Measurements from ENCODE around the gene TGM6. TPM values are rescaled to one million over a fixed set of nuclear protein-coding genes. Genes with fewer than 3 reads are reported as not detected.

TGM6 gene
- total RNA-seq, 2 donors from 2014 or later = not detected

DNA sequence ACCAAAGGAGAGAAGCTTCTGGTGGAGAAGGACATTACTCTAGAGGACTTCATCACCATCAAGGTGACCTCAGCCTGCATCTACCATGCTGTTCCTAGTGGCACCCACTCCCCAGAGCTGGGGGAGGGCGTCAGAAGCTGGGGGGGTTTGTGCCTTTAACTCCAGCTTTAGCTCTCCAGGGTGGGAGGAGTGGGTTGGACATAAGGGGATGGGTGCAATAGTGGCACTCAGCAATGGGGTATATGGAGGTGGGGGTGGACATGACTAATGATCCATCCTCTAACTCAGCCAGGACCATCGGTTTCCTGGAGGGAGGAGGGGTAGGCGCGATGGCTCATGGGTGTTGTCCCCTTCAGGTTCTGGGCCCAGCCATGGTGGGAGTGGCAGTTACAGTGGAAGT lies 49.8 kb downstream of the TGM6 start:
- no peak for ATAC-seq (replicated peaks)
- no peak overlapping the region for H3K27ac Mint-ChIP-seq
- H3K4me3 Mint-ChIP-seq = no peak overlapping the region
- no peaks in the 10 kb centered on the region for H3K36me3 Mint-ChIP-seq (ENCODE audit: low read depth)
- no peaks in the 10 kb centered on the region for H3K9me3 Mint-ChIP-seq
- peaks cover 6% of the 10 kb centered on the region for H3K27me3 Mint-ChIP-seq
- H3K4me1 Mint-ChIP-seq = no peaks in the 10 kb centered on the region

- H3K36me3 Mint-ChIP-seq (ENCODE audit: low read depth) = no peaks in the 10 kb centered on the region
- H3K27ac Mint-ChIP-seq = no peak overlapping the region
- H3K4me3 Mint-ChIP-seq = no peak overlapping the region
Observed at GRCh38 chr20:2431185-2431584, 50.5 kb downstream of the TGM6 start.

GRCh38 chr20:2446845-2447244 lies 66.1 kb downstream of the TGM6 start:
- H3K27ac Mint-ChIP-seq = no peak overlapping the region
- H3K9me3 Mint-ChIP-seq = no peaks in the 10 kb centered on the region
- H3K36me3 Mint-ChIP-seq (ENCODE audit: low read depth) = no peaks in the 10 kb centered on the region
- H3K4me3 Mint-ChIP-seq = no peak overlapping the region
- H3K4me1 Mint-ChIP-seq = peaks cover 17% of the 10 kb centered on the region
- H3K27me3 Mint-ChIP-seq = no peaks in the 10 kb centered on the region
- no peak for ATAC-seq (replicated peaks)

More at GRCh38 chr20:2431185-2431584, 50.5 kb downstream of the TGM6 start:
- no peak for ATAC-seq (replicated peaks)
- peaks cover 6% of the 10 kb centered on the region for H3K27me3 Mint-ChIP-seq
- H3K9me3 Mint-ChIP-seq = no peaks in the 10 kb centered on the region
- no peaks in the 10 kb centered on the region for H3K4me1 Mint-ChIP-seq

- Mint-ChIP-seq H3K4me1 (peaks cover 17% of the 10 kb centered on the region), H3K36me3 (ENCODE audit: low read depth) (no peaks in the 10 kb centered on the region), H3K4me3 (no peak overlapping the region), H3K27ac (no peak overlapping the region), H3K27me3 (no peaks in the 10 kb centered on the region), H3K9me3 (no peaks in the 10 kb centered on the region)
- ATAC-seq (replicated peaks) = peak; percentile 48
Observed at GRCh38 chr20:2449386-2449785, 68.7 kb downstream of the TGM6 start.

GRCh38 chr20:2451422-2451821 lies 70.7 kb downstream of the TGM6 start:
- H3K27me3 Mint-ChIP-seq = no peaks in the 10 kb centered on the region
- no peak overlapping the region for H3K4me3 Mint-ChIP-seq
- ATAC-seq (replicated peaks) = no peak
- no peak overlapping the region for H3K27ac Mint-ChIP-seq
- H3K9me3 Mint-ChIP-seq = no peaks in the 10 kb centered on the region
- H3K36me3 Mint-ChIP-seq (ENCODE audit: low read depth) = peaks cover 4% of the 10 kb centered on the region
- peaks cover 17% of the 10 kb centered on the region for H3K4me1 Mint-ChIP-seq

- Mint-ChIP-seq H3K4me3 (no peak overlapping the region), H3K4me1 (peaks cover 17% of the 10 kb centered on the region), H3K27ac (no peak overlapping the region), H3K27me3 (no peaks in the 10 kb centered on the region), H3K9me3 (no peaks in the 10 kb centered on the region), H3K36me3 (ENCODE audit: low read depth) (peaks cover 10% of the 10 kb centered on the region)
- ATAC-seq (replicated peaks) = peak; percentile 34
Observed at GRCh38 chr20:2451939-2452732, 71.4 kb downstream of the TGM6 start.

DNA sequence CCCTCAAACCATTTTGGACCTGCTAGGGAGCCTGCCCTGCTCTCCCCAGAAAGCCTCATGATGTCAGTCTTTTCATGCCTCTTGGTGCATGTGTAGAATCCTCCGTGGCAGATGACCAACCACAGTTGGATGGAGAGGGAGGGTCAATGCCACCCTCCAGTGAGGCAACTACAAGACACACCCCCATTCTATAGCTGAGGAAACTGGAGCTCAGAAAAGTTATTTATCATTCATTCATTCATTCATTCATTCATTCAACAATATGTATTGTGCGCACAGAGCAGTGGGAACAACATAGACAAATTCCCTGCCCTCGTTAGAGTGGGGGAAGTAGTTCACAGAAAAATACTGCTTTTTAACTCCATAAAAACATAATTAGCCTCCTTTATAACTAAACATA lies 73.1 kb downstream of the TGM6 start:
- Mint-ChIP-seq H3K36me3 (ENCODE audit: low read depth) (peaks cover 25% of the 10 kb centered on the region), H3K4me3 (no peak overlapping the region), H3K27ac (peak overlapping the region; percentile 28), H3K9me3 (no peaks in the 10 kb centered on the region), H3K27me3 (no peaks in the 10 kb centered on the region), H3K4me1 (peaks cover 19% of the 10 kb centered on the region)
- no peak for ATAC-seq (replicated peaks)

DNA sequence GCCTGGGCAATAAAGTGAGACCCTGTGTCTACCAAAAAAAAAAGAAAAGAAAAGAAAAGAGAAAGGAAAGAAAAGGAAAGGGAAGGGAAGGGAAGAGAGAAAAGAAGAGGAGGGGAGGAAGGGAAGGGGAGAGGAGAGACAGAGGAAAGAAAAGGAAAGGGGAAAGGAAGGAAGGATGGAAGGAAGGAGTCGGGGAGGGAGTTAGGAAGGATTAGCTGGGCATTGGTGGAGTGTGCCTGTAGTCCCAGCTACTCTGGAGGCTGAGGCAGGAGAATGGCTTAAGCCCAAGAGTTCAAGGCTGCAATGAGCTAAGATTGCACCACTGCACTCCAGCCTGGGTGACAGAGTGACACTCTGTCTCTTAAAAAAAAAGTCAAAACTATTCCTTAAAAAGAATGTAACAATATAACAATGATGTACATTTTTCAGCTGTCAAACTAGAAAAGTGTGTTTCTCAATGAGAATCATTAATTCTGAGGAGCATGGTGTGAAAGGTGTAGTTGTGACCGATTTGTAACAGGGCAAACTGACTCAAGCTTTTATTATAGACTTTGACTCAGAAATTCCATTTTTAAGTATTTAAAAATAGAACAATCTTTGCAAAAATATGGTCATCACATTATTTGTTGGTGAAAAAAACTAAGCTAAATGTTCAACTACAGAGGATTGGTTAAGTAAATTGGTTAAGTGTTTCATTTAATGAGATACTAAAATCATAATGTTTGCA lies 75.2 kb downstream of the TGM6 start:
- Mint-ChIP-seq H3K9me3 (no peaks in the 10 kb centered on the region), H3K27ac (peak overlapping the region; percentile 64), H3K27me3 (no peaks in the 10 kb centered on the region), H3K4me1 (peaks cover 7% of the 10 kb centered on the region), H3K4me3 (no peak overlapping the region), H3K36me3 (ENCODE audit: low read depth) (peaks cover 46% of the 10 kb centered on the region)
- ATAC-seq (replicated peaks) = no peak

DNA sequence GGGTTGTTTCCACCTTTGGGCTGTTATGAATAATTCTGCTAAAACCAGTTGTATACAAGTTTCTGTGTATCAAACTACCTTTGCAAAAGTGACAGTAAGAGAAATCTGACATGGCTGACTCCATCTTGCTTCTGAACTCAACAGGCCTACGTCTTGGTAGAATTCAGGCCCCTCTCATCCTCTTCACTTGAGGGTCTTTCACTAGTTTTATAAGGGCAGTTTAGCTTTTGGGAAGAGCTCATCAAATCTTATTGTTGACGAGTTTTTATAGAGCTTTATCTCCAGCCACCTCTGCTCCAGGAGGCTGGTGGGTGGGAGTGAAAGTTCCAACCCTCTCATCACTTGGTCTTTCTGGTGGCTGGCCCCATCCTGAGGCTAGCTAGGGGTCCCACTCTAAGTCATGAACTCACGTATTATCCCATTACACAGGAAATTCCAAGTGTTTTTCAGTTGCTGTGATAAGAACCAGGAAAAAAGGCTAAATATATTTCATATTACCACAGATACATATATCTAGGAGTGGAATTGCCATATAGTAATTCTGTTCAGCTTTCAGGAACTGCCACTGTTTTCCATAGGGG lies 78.3 kb downstream of the TGM6 start:
- Mint-ChIP-seq H3K27me3 (no peaks in the 10 kb centered on the region), H3K9me3 (no peaks in the 10 kb centered on the region), H3K36me3 (ENCODE audit: low read depth) (peaks cover 77% of the 10 kb centered on the region), H3K27ac (no peak overlapping the region), H3K4me1 (peaks cover 9% of the 10 kb centered on the region), H3K4me3 (no peak overlapping the region)
- ATAC-seq (replicated peaks) = no peak

DNA sequence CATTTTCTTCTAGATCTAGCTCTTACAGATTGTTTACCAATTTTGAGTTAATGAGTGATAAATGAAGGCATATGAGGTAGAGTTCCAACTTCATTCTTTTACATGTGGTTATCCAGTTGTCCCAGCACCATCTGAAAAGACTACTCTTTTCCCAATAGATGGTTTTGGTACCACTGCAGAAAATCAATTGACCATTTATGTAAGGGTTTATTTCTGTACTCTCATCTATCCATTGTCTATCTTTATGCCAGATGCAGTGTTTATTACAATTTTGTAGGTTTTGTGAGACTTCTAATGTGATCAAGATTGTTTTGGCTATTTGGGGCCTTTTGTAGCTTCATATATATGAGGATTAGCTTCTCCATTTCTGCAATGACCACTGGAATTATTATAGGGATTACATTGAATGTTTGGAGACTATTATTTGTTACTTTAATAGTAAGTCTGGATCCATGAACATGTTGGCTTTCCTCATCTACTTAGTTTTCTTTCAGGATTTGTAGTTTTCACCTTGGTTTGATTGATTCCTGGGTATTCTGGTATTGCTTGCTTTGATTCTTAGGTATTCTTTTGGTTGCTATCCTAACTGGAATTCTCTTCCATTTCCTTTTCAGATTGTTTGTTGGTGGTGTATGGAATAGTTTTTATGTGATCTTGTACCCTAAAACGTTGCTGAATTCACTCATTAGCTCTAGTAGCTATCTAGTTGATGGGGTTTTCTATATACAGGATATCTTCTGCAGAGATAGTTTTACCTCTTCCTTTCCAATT lies 79.5 kb downstream of the TGM6 start:
- H3K4me3 Mint-ChIP-seq = no peak overlapping the region
- no peak overlapping the region for H3K27ac Mint-ChIP-seq
- H3K36me3 Mint-ChIP-seq (ENCODE audit: low read depth) = peaks cover 89% of the 10 kb centered on the region
- peaks cover 9% of the 10 kb centered on the region for H3K4me1 Mint-ChIP-seq
- H3K9me3 Mint-ChIP-seq = no peaks in the 10 kb centered on the region
- H3K27me3 Mint-ChIP-seq = no peaks in the 10 kb centered on the region
- ATAC-seq (replicated peaks) = no peak

DNA sequence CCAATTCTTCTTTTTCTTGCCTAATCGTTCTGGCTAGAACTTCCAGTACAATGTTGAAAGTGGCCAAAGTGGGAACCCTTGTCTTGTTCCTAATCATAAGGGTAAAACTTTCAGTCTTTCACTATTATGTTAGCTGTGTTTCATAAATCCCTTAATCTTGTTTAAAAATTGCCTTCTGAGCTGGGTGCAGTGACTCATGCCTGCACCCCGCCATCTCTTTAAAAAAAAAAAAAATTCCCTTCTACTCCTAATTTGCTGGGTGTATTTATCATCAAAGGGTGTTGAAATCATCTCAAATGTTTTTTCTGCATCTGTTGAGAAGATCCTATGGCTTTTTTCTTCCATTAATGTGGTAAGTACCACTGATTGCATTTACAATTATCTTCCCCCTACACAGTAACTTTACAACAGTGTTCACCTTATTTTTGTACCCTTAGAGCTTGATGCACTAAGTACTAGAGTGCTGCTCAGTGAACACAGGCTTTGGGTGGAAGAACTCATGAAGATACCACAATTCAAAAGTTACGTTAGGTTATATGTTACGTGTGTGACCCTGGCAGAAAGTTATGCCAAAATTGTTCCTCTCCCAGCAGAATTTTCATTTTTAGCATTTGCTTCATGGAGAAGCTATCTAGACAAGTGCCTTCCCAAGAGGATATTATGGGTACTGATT lies 80.2 kb downstream of the TGM6 start:
- H3K27me3 Mint-ChIP-seq = no peaks in the 10 kb centered on the region
- no peaks in the 10 kb centered on the region for H3K9me3 Mint-ChIP-seq
- H3K4me3 Mint-ChIP-seq = no peak overlapping the region
- peaks cover 96% of the 10 kb centered on the region for H3K36me3 Mint-ChIP-seq (ENCODE audit: low read depth)
- no peak overlapping the region for H3K27ac Mint-ChIP-seq
- no peak for ATAC-seq (replicated peaks)
- H3K4me1 Mint-ChIP-seq = peaks cover 13% of the 10 kb centered on the region

DNA sequence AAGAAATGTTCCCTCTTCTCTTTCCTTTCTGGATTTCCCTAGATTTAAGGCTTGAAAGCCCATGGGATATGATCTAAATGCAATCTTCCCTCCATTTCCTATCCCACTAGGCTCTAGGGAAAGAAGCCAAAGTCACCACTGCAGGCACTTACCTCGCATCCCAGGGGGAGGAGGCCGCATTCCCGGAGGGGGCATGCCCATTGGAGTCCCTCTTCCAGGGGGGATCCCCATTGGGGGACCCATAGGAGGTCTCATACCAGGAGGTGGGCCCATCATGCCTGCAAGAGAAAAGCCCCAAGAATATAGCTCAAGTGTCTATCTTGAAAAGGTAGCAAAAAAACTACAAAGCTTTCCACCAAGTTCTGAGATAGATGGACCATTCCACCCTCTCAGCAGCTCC lies 81.8 kb downstream of the TGM6 start:
- peaks cover 20% of the 10 kb centered on the region for H3K4me1 Mint-ChIP-seq
- peaks cover 98% of the 10 kb centered on the region for H3K36me3 Mint-ChIP-seq (ENCODE audit: low read depth)
- H3K4me3 Mint-ChIP-seq = no peak overlapping the region
- no peaks in the 10 kb centered on the region for H3K9me3 Mint-ChIP-seq
- ATAC-seq (replicated peaks) = no peak
- H3K27me3 Mint-ChIP-seq = no peaks in the 10 kb centered on the region
- no peak overlapping the region for H3K27ac Mint-ChIP-seq

DNA sequence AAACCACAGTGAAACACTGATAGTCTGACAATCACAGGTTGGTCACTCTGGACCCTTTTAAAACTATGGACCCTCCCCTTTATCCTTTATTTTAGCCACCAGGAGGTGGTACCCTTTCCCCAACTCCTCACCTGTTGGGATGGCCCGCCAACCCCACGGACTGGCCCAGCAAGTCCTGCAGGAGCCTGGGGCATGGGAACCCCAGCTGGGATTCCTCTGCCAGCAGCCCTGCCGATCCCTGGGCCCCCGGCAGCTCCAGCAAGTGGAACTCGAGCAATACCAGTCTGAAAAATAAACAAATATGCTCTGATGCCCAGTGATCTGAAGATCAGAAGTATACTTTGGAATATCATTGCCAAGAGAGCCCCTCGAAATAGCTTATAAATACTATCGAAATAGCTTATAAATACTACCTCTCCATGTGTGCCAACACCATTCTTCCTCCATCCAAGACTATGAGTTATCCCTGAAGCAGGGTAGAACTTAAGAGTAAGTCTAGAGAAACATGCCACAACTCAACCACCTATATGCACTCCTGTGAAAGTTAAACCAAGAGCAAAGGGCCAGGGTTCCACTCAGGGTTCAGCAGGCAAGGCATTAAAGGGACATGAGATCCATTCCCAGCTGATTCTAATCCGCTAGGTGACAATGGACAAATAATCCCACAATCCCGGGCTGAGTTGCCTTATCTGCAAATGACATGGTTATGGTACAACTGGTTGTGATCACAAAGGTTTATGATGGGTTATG lies 83.1 kb downstream of the TGM6 start:
- Mint-ChIP-seq H3K4me3 (no peak overlapping the region), H3K9me3 (no peaks in the 10 kb centered on the region), H3K36me3 (ENCODE audit: low read depth) (peaks cover 100% of the 10 kb centered on the region), H3K27me3 (no peaks in the 10 kb centered on the region), H3K4me1 (peaks cover 30% of the 10 kb centered on the region), H3K27ac (no peak overlapping the region)
- ATAC-seq (replicated peaks) = no peak
